Lung (tissue), 12 donors: Measurements from ENCODE around the gene NSD2. TPM values are rescaled to one million over a fixed set of nuclear protein-coding genes. Genes with fewer than 3 reads are reported as not detected.

ENCODE experiments used
- ATAC-seq: fragments of 200-7000 bp; cut with Tn5 transposase; one replicate; pipeline ENCODE4 v1.9.1; 2020; ENCODE audit warnings: moderate number of reproducible peaks; ENCODE audit not compliant: insufficient read depth, low FRiP score
- DNase-seq, 3 donors: peaks; one replicate each; pipeline ENCODE4 v3.0.0-alpha.2; 2013 to 2017
- H3K27ac ChIP-seq, 2 donors: one replicate each; pipeline ENCODE4 v1.5.1; 2013; ENCODE audit warnings: mild to moderate bottlenecking in 2 of 2, moderate library complexity in 2 of 2, control low read depth in 1 of 2, inconsistent platforms in 1 of 2, low read depth in 1 of 2, low read length in 1 of 2
- H3K27me3 ChIP-seq, 3 donors: one replicate each; pipeline ENCODE4 v1.5.1; 2013; ENCODE audit warnings: low read length in 2 of 3; ENCODE audit not compliant: control insufficient read depth in 3 of 3, insufficient read depth in 3 of 3
- H3K36me3 ChIP-seq, 4 donors: one replicate each; pipeline ENCODE4 v1.5.1; 2013; ENCODE audit warnings: low read length in 4 of 4, mild to moderate bottlenecking in 1 of 4, moderate library complexity in 1 of 4; ENCODE audit not compliant: control insufficient read depth in 4 of 4, insufficient read depth in 4 of 4
- H3K4me1 ChIP-seq, 5 donors: one replicate each; pipeline ENCODE4 v1.5.1; 2013; ENCODE audit warnings: low read length in 5 of 5, mild to moderate bottlenecking in 2 of 5, moderate library complexity in 1 of 5; ENCODE audit not compliant: control insufficient read depth in 5 of 5, insufficient read depth in 5 of 5
- H3K4me3 ChIP-seq: one replicate; pipeline ENCODE4 v1.5.1; 2013; ENCODE audit warnings: mild to moderate bottlenecking, control low read depth, moderate library complexity
- H3K9ac ChIP-seq, 2 donors: one replicate each; pipeline ENCODE4 v1.5.1; 2013; ENCODE audit warnings: low read length in 2 of 2, control low read depth in 1 of 2; ENCODE audit not compliant: insufficient read depth in 1 of 2
- H3K9me3 ChIP-seq, 4 donors: one replicate each; pipeline ENCODE4 v1.5.1; 2013; ENCODE audit warnings: low read length in 3 of 4, mild to moderate bottlenecking in 1 of 4, moderate library complexity in 1 of 4; ENCODE audit not compliant: control insufficient read depth in 4 of 4, insufficient read depth in 3 of 4
- CTCF ChIP-seq: IDR thresholded peaks from 2 replicates; pipeline ENCODE4 v1.5.1; 2012; ENCODE audit warnings: mild to moderate bottlenecking; ENCODE audit errors: control extremely low read depth, extremely low read depth
- WGBS, 2 donors: extraction: QIAGEN DNeasy Blood & Tissue Kit; methylation state at CpG; one replicate each; pipeline ENCODE4 v1.1.7; 2013; 5-methylcytosine and 5-hydroxymethylcytosine counted together
- polyA plus RNA-seq, 2 donors: library from polyadenylated mRNA; stranded (reverse); fragments of 200-250 nt; gene quantifications; one replicate each; pipeline ENCODE4 v1.2.1, GENCODE V29; 2013
- total RNA-seq, 2 donors: library from RNA; depleted of rRNA in 1 of 2; stranded (reverse); fragments of >200 nt in 1 of 2; gene quantifications; one replicate each; pipeline ENCODE4 v1.2.1, GENCODE V29; 2014 to 2021
- donor health status: control.
- donor health status: control.
- donor health status: Bipolar disorder and iron deficiency.
- donor health status: healthy.
- donor health status: DM: yes; HTN: yes; CAD: no.

The NSD2 gene
- total and polyA plus RNA-seq, 4 donors = 12.7 to 66.2 (median 28.3) TPM

DNA sequence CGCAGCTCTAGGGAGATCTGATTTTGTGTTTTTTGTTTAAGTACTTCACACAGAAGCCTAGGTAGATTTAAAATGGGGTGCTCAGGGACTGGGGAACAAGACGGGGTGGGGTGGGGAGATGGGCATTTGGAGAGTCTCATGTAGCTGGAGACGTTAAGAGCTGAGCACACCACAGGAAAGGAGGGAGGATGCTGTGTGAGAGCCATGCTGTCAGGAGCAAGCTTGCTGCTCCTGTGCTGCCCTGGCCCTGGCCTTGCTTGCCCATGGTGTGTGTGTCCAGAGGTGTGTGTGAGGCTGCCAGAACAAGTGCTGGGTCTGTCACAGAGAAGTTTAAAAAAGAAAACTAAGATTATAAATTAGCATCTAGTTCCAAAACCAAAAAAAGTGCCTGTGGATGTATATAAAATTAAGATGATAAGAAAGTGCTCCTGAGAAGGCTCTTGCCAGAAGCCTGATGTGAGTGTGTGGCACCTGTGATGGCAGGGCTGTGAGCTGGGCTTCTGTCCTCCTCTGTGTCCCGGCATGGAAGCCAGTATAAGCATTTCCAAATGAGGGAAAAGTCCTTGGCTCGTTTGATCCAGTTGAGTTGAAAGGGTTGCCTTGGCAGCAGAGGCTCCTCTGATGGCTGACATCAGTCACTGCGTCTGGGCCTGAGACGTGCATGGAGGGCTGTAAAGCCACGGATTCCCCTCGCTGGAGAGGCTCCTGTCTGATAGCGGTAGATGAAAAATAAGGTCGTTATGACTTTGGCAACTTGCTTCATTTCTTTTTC is 74.1 kb downstream of the NSD2 start:
- Histone ChIP-seq H3K9me3 (no peaks in the 10 kb centered on the region), H3K36me3 (peaks cover 0 to 14% (median 10%) of the 10 kb centered on the region in 4 donors), H3K4me3 (no peak overlapping the region), H3K27me3 (no peaks in the 10 kb centered on the region), H3K27ac (no peak overlapping the region), H3K4me1 (peaks cover 0 to 7% (median 3%) of the 10 kb centered on the region in 5 donors), H3K9ac (no peak overlapping the region)
- no peak for DNase-seq
- 81 to 87% methylated on average over 11 of the region's 11 CpGs for WGBS, 2 donors
- no peak for TF ChIP-seq CTCF
- ATAC-seq = no peak

GRCh38 chr4:1945912-1946311 is 74.7 kb downstream of the NSD2 start:
- peaks cover 0 to 14% (median 8%) of the 10 kb centered on the region in 4 donors for H3K36me3 ChIP-seq
- H3K27me3 ChIP-seq = no peaks in the 10 kb centered on the region
- no peak overlapping the region for H3K27ac ChIP-seq
- no peak for DNase-seq
- peaks cover 0 to 7% (median 0%) of the 10 kb centered on the region in 5 donors for H3K4me1 ChIP-seq
- no peak overlapping the region for H3K9ac ChIP-seq
- H3K4me3 ChIP-seq = no peak overlapping the region
- 99 to 100% methylated on average over 1 of the region's 1 CpG for WGBS, 2 donors
- H3K9me3 ChIP-seq = no peaks in the 10 kb centered on the region
- no peak for TF ChIP-seq CTCF
- ATAC-seq = no peak

GRCh38 chr4:1948232-1948631 is 77.0 kb downstream of the NSD2 start:
- H3K9me3 ChIP-seq = no peaks in the 10 kb centered on the region
- TF ChIP-seq CTCF = no peak
- ATAC-seq = no peak
- no peak overlapping the region for H3K27ac ChIP-seq
- H3K9ac ChIP-seq = no peak overlapping the region
- peaks cover 0 to 7% (median 0%) of the 10 kb centered on the region in 5 donors for H3K4me1 ChIP-seq
- H3K27me3 ChIP-seq = no peaks in the 10 kb centered on the region
- no peak overlapping the region for H3K4me3 ChIP-seq
- H3K36me3 ChIP-seq = peaks cover 5 to 24% (median 9%) of the 10 kb centered on the region in 4 donors
- WGBS, 2 donors = 95 to 98% methylated on average over 16 of the region's 16 CpGs
- no peak for DNase-seq
